ENCODE measurements around the gene SRGAP2B.
"Not testable (repeated sequence)": the region's sequence is repeated elsewhere in the genome, so short reads cannot be mapped to it uniquely, and the experiment has no call there.

DNA sequence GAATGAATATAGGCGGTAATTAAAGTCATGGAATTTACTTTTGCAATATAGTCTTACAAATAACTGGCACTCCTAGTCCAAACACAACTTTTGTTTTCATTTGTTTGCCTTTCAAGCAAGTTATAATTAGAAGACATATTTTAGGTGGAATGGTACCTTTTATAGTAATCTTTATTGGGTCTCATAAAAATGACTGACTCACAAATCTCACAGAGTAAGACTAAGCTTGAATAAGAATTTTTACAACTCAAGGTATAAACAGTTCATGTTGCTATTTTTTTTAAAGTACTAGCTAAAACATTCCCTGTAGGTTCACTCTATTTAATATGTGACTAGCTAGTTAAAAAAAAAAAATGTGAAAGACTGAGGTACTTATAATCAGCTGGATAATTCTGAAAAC is 6.6 kb upstream of the SRGAP2B start:
- TF ChIP-seq CTCF (conservative IDR thresholded peaks at IDR 0.05; ENCODE audit: low read depth, low read length); POLR2A (IDR thresholded peaks at IDR 0.05; ENCODE audit: low read depth, low read length); MXI1 (IDR thresholded peaks at IDR 0.05; ENCODE audit: borderline replicate concordance, low read depth, low read length); RAD21 (IDR thresholded peaks at IDR 0.05; ENCODE audit: low read length); BHLHE40 (IDR thresholded peaks at IDR 0.05; ENCODE audit: low read depth, low read length): not testable (repeated sequence)
- TF ChIP-seq, protein P1, sequence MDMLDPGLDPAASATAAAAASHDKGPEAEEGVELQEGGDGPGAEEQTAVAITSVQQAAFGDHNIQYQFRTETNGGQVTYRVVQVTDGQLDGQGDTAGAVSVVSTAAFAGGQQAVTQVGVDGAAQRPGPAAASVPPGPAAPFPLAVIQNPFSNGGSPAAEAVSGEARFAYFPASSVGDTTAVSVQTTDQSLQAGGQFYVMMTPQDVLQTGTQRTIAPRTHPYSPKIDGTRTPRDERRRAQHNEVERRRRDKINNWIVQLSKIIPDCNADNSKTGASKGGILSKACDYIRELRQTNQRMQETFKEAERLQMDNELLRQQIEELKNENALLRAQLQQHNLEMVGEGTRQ (IDR thresholded peaks at IDR 0.05; ENCODE audit: low read depth, low read length): not testable (repeated sequence)
